NCI-H2227 (cell line): ENCODE results near the gene BPHL.
"Not testable (repeated sequence)": the region's sequence is repeated elsewhere in the genome, so short reads cannot be mapped to it uniquely, and the experiment has no call there.

ENCODE experiments used
- DNase-seq: peaks from one replicate; lab custom pipeline; 2025; ENCODE audit not compliant: unreplicated experiment; lab: John Stamatoyannopoulos, UW

The BPHL gene

GRCh38 chr6:3118353-3119039, at the start of gene BPHL:
TSS of gene BPHL (plus strand) at chr6:3118711. CDS start at chr6:3118741, 30 bp downstream.
- peak; percentile 96 for DNase-seq

- DNase-seq = no peak
These were observed 46.9 kb upstream of the BPHL start for GRCh38 chr6:3071568-3071967.

GRCh38 chr6:3072798-3073197, 45.7 kb upstream of the BPHL start:
- no peak for DNase-seq

- no peak for DNase-seq
These were observed 45.1 kb upstream of the BPHL start for GRCh38 chr6:3073382-3073781.

- DNase-seq = no peak
These were observed 42.8 kb upstream of the BPHL start for GRCh38 chr6:3075772-3076113.

GRCh38 chr6:3076320-3076719, 42.2 kb upstream of the BPHL start:
- DNase-seq = no peak

- no peak for DNase-seq
These were observed 41.1 kb upstream of the BPHL start for GRCh38 chr6:3077430-3077829.

GRCh38 chr6:3078952-3079351, 39.6 kb upstream of the BPHL start:
- not testable (repeated sequence) for DNase-seq

- DNase-seq = no peak
These were observed 38.8 kb upstream of the BPHL start for GRCh38 chr6:3079682-3080081.

- DNase-seq = no peak
These were observed 36.6 kb upstream of the BPHL start for GRCh38 chr6:3081960-3082359.

GRCh38 chr6:3085074-3085473, 33.4 kb upstream of the BPHL start:
- DNase-seq = no peak

GRCh38 chr6:3086282-3086946, 32.1 kb upstream of the BPHL start:
- DNase-seq = no peak

GRCh38 chr6:3088446-3088845, 30.1 kb upstream of the BPHL start:
- no peak for DNase-seq

GRCh38 chr6:3088968-3089367, 29.5 kb upstream of the BPHL start:
- DNase-seq = no peak

- peak; percentile 8 for DNase-seq
These were observed 28.5 kb upstream of the BPHL start for GRCh38 chr6:3090013-3090412.

- no peak for DNase-seq
These were observed 23.7 kb upstream of the BPHL start for GRCh38 chr6:3094815-3095214.

- DNase-seq = no peak
These were observed 15.6 kb upstream of the BPHL start for GRCh38 chr6:3102875-3103274.

- DNase-seq = no peak
These were observed 9.6 kb upstream of the BPHL start for GRCh38 chr6:3108746-3109414.

GRCh38 chr6:3109761-3110160, 8.8 kb upstream of the BPHL start:
- no peak for DNase-seq

GRCh38 chr6:3114377-3114776, 4.1 kb upstream of the BPHL start:
- DNase-seq = no peak

- peak; percentile 44 for DNase-seq
These were observed 579 bp upstream of the BPHL start for GRCh38 chr6:3117912-3118352.

GRCh38 chr6:3119040-3119723, 671 bp downstream of the BPHL start:
- no peak for DNase-seq
